HG03045 (cell line): ENCODE results near the gene TSHZ2.
A peak's percentile ranks its signal among the peaks of the same experiment; 100 is the strongest.

ENCODE experiments used
- ATAC-seq: cut with Tn5 transposase; IDR thresholded peaks from one replicate; pipeline ENCODE4 v1.9.1; 2021; ENCODE audit warnings: mild to moderate bottlenecking, moderate library complexity; ENCODE audit not compliant: unreplicated experiment

TSHZ2 gene

DNA sequence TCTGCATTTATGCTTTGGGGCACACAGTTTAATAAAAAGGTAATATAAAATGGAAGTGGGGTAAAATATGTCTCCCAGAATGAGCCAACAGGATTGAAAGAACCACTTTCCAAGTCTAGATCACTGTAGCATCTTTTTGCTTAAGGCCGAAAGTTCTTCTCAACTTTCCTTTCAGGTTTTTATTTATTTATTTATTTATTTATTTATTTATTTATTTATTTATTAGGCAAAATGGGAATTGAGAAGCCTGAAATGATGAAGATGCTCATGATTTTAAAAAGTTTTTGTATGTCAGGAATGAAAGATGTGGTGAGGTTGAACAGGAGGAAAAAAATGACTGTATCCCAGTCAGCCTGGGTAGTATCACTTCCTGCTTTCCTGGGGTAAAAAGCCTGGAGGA is 24.0 kb downstream of the TSHZ2 start:
- ATAC-seq, result no peak

DNA sequence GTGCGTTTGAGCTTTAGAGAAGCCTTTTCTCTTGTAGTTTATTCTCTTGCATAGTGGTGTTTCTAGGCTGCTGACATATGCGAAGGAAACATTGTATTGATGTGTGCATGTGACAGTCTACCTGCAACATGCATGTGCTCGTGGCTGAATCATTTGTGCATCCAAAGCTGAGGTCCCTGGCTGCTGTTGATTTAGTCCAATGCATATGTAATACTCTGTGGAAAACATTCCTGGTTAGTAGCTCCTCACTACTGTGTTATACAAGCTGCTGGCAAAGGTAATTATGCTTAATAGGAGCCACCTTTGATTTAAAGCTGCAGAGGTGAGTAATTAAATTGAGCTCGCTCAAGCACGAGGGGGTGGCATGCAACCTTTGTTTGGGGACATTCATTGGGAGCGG is 24.5 kb downstream of the TSHZ2 start:
- no peak for ATAC-seq

GRCh38 chr20:52998268-52998667 is 26.1 kb downstream of the TSHZ2 start:
- no peak for ATAC-seq

DNA sequence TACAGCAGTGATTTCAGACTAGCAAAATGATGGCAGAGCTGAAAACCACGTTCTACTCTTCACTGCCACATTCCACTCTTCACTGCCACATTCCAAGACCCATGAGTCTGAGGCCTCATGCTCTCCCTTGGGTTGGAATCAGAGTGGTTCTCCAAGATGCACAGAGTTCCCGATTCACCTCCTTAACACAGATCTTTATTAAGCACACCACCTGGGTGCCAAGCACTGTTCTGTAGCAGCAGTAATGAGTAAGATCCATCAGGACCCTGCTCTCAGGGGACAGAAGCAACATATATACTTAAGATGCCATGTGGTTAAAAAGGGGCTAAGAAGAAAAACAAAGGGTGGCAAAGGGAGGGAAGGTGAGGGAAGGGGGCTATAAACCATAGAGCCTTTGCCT is 26.9 kb downstream of the TSHZ2 start:
- no peak for ATAC-seq

DNA sequence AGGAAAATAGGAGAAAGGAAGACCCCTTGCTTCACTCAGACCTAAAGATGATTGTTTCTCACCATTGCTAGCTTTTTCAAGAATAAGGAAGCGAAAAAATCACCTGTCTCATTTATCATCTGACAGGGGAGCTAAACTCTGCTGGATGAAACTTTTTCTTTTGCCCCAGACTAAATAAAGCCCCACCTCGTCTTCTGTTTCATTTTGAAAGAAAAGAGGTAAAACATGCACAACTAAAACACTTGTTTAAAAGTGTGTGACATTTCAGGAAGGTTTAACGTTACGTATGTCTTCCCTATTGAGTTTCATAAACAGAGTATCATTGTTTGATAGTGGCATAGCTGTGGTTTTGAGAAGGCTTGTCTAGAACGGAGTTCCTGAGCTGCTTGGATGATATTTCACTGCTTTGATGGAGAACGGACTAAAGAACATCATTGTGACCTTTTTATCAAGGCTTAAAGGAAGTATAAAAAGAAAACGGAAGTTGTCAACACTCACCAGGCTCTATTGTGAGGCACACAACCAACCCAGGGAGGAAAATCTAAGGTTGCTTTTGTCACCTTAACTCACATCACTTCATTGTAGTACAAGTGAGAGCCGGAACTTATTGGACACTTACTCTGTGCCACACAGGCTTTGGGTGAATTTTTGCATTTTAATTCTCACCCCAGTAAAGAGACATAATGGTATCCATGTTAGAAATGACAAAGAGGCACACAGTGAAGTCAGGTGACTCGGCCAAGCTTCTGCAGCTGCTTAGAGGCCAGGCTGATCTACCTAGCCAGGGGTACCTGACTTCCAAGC is 29.5 kb downstream of the TSHZ2 start:
- ATAC-seq, result peak; percentile 64

DNA sequence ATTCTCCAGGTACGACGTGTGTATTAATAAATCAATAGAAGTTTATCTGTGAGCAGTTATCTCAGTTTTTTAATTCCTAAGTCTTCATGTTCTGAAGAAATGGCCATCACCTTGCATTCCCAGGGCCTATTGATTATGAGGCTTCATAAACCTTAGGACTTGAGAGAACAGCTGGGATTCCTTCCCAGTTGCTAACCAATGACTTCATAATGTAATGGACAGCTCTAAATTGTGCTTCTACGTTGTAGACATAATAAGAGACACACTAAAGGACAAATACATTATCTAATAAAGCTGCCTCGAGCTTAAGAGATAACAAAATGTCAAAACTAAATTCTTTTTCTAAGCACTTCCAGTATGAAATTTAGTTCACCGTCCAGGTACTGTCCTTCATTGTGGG is 30.6 kb downstream of the TSHZ2 start:
- ATAC-seq, result no peak

DNA sequence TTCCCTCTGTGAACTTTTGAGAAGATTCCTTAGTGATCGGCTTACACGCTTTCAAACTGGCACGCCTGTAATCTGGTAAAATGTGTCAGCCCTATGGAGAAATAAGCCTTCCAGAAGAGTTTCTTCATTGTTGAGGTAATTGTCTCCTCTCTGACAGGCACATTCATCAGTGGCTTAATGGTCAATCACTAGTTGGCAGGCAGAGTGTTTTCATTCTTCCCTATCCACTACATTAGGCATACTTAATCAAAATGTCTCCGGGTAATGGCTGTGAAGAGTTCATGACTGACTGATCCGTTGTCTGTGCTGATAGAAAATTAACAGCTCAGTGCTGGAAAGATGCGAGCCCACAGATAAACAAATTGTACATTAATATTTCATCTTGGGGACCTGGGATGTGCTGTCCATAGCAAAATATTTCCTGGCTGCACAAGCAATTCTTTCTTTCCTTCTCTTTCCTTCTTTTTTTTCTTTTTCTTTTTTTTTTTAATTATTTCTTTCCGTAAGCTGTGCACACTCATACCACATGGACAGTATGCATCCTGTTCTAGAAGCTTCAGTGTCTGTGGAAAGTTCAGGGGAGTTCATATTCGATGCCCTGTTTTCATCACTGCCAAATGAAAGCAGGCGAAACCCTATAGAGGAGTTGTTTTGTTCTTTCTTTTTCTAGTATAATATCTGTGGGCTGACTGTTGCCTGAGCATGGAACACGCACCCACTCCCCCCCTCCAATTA is 31.4 kb downstream of the TSHZ2 start:
- no peak for ATAC-seq

- ATAC-seq, result no peak
Measured at GRCh38 chr20:53004267-53004813, 32.2 kb downstream of the TSHZ2 start.

DNA sequence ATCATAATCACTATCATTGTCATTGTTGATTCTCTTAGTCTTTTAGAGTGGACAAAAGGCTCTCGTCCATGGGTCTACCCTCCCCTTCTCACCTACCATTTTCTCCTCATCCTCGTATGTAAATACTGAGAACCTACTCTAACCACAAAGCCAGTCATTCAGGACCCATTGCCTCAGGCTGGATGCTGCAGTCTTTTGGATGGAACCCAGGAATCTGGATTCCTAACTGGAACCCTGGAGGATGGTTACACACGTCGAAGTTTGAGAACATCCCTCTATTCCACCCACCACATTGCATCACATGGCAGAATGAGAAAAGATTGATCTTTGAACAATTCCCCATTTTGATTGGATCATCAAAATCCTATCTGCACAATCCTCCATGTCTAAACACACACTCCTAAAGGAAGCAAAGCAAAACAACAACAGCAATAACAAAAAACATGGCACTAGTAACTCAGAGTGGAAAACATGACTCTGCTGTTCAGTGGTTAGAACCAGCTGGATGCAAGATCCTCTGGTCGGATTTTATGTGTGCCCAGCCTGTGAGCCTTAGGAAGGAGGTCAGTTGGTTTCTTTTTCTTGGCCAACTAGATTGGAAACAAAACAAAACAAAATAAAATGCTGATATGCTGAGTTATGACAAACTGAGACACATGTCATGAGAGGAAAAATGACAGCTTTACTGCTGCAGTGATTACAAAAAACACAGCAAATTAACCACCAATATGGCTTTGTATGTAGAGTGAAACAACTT is 38.0 kb downstream of the TSHZ2 start:
- no peak for ATAC-seq

GRCh38 chr20:53011640-53012039 is 39.5 kb downstream of the TSHZ2 start:
- ATAC-seq, result no peak

DNA sequence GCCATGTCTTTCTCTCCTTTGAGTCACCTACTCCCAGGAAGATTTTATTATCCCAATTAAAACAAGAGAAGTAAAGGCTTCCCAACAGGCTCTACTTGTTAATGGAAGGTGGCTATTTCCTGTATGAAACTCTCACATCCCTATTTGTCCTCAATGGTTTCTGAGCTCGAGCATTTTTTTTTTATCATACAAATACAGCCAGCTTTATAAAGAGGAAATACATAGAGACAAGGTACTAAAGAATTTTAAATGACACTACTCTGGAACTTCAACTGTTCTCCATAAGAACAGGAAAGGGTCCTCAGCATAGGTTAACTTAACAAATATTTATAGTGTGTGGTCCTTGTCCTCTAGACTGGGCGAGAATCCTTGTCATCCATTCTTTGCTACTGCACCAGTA is 41.0 kb downstream of the TSHZ2 start:
- ATAC-seq, result no peak

DNA sequence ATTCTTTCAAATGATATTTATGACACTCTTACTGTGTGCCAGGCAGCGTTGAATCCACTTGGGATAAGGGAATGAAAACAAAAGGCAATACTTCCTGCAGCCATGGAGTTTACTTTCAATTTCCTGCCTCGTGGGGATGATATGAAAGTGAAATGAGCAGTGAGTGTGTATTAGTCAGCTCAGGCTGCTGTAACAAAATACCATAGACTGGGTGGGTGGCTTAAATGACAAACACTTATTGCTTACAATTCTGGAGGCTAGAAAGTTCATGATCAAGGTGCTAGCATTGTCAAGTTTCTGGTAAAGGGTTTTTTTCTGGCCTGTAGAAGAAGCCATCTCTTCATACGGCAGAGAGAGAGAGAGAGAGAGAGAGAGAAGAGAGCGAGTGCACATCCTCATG is 41.7 kb downstream of the TSHZ2 start:
- no peak for ATAC-seq

DNA sequence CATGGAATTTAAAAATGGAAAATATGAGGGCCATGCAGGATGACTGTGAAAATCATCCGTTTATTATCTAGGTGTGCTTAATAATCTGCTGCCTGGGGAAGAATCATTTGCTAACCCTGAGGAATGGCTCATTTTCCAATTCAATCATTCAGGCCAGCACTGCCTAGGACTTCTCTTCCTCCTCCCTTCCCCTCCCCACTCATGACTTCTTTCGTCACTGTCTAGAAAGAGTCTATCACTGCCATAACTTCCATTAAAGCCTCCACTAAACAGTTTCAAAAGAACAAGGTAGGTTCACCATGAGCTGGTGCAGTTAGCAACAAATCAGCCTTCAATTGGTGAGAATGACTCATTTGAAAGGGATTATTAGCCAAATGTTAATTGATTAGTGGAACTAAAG is 43.9 kb downstream of the TSHZ2 start:
- ATAC-seq, result no peak

GRCh38 chr20:53016534-53017042 is 44.4 kb downstream of the TSHZ2 start:
- ATAC-seq, result no peak

DNA sequence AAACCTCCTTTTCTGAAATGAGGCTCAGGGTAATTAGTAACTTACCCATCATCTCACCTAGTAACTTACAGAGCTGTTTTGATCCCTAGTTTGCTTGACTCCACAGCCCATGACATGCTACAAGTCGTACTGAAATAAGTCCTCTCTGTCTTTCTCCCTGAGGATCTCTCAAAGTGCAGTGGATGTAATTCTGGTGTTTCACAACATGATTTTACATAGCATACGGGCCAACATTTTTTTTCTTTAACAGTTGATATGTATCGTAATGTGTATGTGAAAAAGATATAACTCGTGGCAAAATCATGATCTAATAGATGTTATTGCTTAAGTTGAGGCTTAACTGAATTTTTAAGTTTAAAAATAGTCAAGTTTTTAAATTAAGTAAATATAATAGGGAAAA is 45.0 kb downstream of the TSHZ2 start:
- ATAC-seq, result no peak

- no peak for ATAC-seq
Measured at GRCh38 chr20:53019464-53019863, 47.3 kb downstream of the TSHZ2 start.

- no peak for ATAC-seq
Measured at GRCh38 chr20:53020376-53020775, 48.2 kb downstream of the TSHZ2 start.

GRCh38 chr20:53020834-53021233 is 48.7 kb downstream of the TSHZ2 start:
- ATAC-seq, result no peak

- ATAC-seq, result no peak
Measured at GRCh38 chr20:53021934-53022333, 49.8 kb downstream of the TSHZ2 start.

DNA sequence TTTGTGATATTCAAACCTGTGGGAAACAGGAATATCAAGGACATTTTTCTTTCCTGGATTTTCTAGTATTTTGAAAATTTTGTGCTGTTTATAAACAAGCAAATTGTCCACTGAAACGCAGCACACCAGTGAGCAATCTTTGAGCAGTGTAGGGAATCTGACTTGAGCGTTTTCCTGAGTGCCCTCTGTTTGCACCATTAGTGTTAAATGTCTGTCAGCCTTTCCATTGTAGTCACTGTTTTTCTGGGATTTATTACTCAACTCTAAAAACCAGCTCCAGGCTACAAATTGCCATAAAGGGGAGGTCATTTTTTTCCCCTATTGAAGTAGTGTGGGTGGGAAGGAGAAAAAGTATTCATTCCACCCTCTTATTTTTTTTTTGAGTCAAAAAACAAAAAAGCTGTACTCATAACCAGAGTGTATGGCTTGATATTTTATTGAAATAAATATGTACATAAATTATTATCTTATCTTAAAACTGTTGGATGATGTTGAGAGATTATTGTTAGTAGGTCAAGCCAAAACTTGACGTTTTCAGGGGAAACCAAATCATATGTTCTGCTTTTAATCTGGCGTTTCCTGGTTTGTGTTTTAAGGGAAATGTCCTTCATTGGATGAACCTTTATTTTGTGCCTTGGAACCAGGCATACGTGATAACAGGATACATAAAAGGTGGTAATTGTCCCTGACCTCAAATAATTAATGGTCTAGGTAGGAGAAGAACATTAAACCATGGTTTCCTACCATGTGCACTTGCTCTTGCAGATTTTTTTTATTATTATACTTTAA is 51.8 kb downstream of the TSHZ2 start:
- ATAC-seq, result no peak
